GM18951 (cell line): ENCODE measurements around the gene VPS72.

Experiments used
- POLR2A ChIP-seq: IDR thresholded peaks from 4 replicates; pipeline ENCODE4 v1.6.1; 2011; ENCODE audit warnings: mild to moderate bottlenecking; ENCODE audit not compliant: insufficient read length, insufficient read depth; ENCODE audit errors: extremely low read depth
- in situ Hi-C: fragments of 300-500 bp; cut with MboI; formaldehyde crosslinking; loops from one replicate; pipeline ENCODE4 v1.12.0; 2022; ENCODE audit warnings: low sequenced_read_pairs, mixed read lengths, inconsistent platforms; ENCODE audit not compliant: unreplicated experiment

The VPS72 gene

DNA sequence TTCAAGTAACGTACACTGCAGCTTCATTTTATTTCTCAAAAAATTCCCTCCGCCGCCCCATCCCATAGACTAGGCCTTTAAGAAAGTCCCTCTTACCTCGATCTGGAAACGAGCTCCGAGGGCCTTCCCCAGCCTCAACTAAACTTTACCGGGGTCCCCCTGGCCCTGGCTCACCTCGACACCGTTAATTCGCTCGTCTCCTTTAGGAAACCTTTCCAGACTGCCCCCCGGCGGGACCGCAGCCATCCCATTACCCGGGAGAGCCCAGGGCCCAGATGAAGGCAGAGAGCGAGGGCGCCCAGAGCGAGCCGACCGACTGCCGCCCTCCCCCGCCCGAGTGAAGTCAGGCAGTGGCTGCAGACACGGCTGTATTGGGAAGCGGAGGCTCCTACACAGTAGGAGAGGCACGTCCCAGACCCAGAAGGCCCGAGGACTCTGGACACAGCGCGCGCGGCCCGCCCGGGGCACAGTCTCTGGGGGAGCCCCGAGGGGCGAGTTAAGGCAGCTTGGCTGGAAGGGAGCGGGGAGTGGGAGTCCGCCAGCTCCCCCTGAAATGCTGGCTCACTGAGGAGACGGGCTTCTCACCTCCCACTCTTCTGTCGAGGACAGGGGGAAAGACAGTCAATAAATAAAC lies 58.2 kb downstream of the VPS72 start:
- TF ChIP-seq POLR2A: no peak
- in situ Hi-C loops: no loop called here

- in situ Hi-C loops: no loop called here
- peak; percentile 46 for TF ChIP-seq POLR2A
Observed at GRCh38 chr1:151130987-151131586, 58.9 kb downstream of the VPS72 start.

DNA sequence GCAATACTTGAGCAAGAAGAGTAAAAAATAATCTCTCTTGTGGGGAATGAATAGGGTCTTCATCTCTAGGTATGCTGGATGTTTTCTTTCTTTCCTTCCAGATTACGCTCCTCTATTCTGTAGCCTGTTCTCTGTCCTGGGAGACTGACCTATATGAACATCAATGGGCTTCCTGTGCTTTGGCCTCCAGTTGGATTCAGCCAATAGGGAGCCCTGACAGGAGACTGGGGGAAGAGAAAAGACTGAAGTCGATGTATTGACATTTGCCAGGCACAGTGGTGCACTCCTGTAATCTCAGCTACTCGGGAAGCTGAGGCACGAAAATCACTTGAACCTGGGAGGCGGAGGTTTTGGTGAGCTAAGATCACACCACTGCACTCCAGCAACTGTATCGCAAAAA lies 61.2 kb downstream of the VPS72 start:
- in situ Hi-C loops: no loop called here

More for the DNA sequence above, 61.2 kb downstream of the VPS72 start:
- no peak for TF ChIP-seq POLR2A
